DOHH2 (cell line): ENCODE data around the gene TMEM121B.

Source experiments
- CTCF ChIP-seq: fragments of 200-600 bp; sonication (generic); IDR thresholded peaks from one replicate; pipeline ENCODE4 v1.5.1; 2014; ENCODE audit warnings: antibody characterized with exemption, mild to moderate bottlenecking, low read depth, low read length; ENCODE audit not compliant: poor library complexity, severe bottlenecking
- EZH2phosphoT487 ChIP-seq: fragments of 200-600 bp; sonication (generic); IDR thresholded peaks from 2 replicates; pipeline ENCODE4 v1.6.1; 2017; ENCODE audit warnings: borderline replicate concordance, mild to moderate bottlenecking, antibody characterized with exemption, low read length, moderate library complexity, mixed read lengths

GRCh38 chr22:17131686-17132085, 10.5 kb upstream of the TMEM121B start:
- TF ChIP-seq CTCF, result no peak
- no peak for TF ChIP-seq EZH2phosphoT487
